Neural progenitor cell (in vitro differentiated cells): ENCODE data around the gene ZNF621. TPM values are rescaled to one million over a fixed set of nuclear protein-coding genes. Genes with fewer than 3 reads are reported as not detected.

Source experiments
- DNase-seq: peaks from one replicate; pipeline ENCODE4 v3.0.0-alpha.2; 2016; ENCODE audit warnings: low spot score
- H2AFZ ChIP-seq: fragments of 200-600 bp; sonication (generic); replicated peaks from 2 replicates; pipeline ENCODE4 v1.6.1; 2016; ENCODE audit warnings: antibody characterized with exemption
- H3F3A ChIP-seq: fragments of 200-600 bp; sonication (generic); 2 replicates; pipeline ENCODE4 v1.6.1; 2016; ENCODE audit warnings: antibody characterized with exemption, low read depth
- H3K27ac ChIP-seq: fragments of 200-600 bp; sonication (generic); 2 replicates; pipeline ENCODE4 v1.5.1; 2016; ENCODE audit warnings: mild to moderate bottlenecking
- H3K27me3 ChIP-seq: fragments of 200-600 bp; sonication (generic); 2 replicates; pipeline ENCODE4 v1.6.1; 2016; ENCODE audit warnings: mild to moderate bottlenecking, moderate library complexity
- H3K36me3 ChIP-seq: fragments of 200-600 bp; sonication (generic); 2 replicates; pipeline ENCODE4 v1.5.1; 2016
- H3K4me1 ChIP-seq: fragments of 200-600 bp; sonication (generic); 2 replicates; pipeline ENCODE4 v1.6.1; 2016; ENCODE audit warnings: mixed run types
- H3K4me2 ChIP-seq: fragments of 200-600 bp; sonication (generic); 2 replicates; pipeline ENCODE4 v1.6.1; 2016
- H3K4me3 ChIP-seq: fragments of 200-600 bp; sonication (generic); 2 replicates; pipeline ENCODE4 v1.5.1; 2016
- H3K79me2 ChIP-seq: fragments of 200-600 bp; sonication (generic); 2 replicates; pipeline ENCODE4 v1.6.1; 2016; ENCODE audit warnings: low read depth
- H3K9ac ChIP-seq: fragments of 200-600 bp; sonication (generic); 2 replicates; pipeline ENCODE4 v1.6.1; 2016
- H3K9me3 ChIP-seq: fragments of 200-600 bp; sonication (generic); 2 replicates; pipeline ENCODE4 v1.5.1; 2016; ENCODE audit warnings: low read depth
- H4K20me1 ChIP-seq: fragments of 200-600 bp; sonication (generic); 2 replicates; pipeline ENCODE4 v1.6.1; 2016; ENCODE audit warnings: low read depth
- H3K27ac Mint-ChIP-seq: 3 replicates; pipeline ENCODE4 v1.8.0; 2021; ENCODE audit warnings: mixed read lengths
- H3K27me3 Mint-ChIP-seq: 2 replicates; pipeline ENCODE4 v1.8.0; 2022; ENCODE audit warnings: low read depth, mild to moderate bottlenecking, inconsistent platforms, moderate library complexity, mixed read lengths; ENCODE audit not compliant: insufficient read depth
- H3K36me3 Mint-ChIP-seq: 3 replicates; pipeline ENCODE4 v1.8.0; 2021; ENCODE audit warnings: mixed read lengths
- H3K4me1 Mint-ChIP-seq: 3 replicates; pipeline ENCODE4 v1.8.0; 2021; ENCODE audit warnings: mixed read lengths
- H3K4me3 Mint-ChIP-seq: 3 replicates; pipeline ENCODE4 v1.8.0; 2021; ENCODE audit warnings: mild to moderate bottlenecking, moderate library complexity, mixed read lengths
- H3K9me3 Mint-ChIP-seq: 3 replicates; pipeline ENCODE4 v1.8.0; 2020; ENCODE audit warnings: mixed read lengths
- EZH2 ChIP-seq: fragments of 200-600 bp; sonication (generic); IDR thresholded peaks from 2 replicates; pipeline ENCODE4 v1.6.1; 2017; ENCODE audit warnings: antibody characterized with exemption, mild to moderate bottlenecking, moderate library complexity
- EZH2phosphoT487 ChIP-seq: fragments of 200-600 bp; sonication (generic); IDR thresholded peaks from 2 replicates; pipeline ENCODE4 v1.6.1; 2017; ENCODE audit warnings: antibody characterized with exemption
- total RNA-seq: library from RNA; depleted of rRNA; stranded (reverse); fragments of >200 nt; gene quantifications from 2 replicates; pipeline ENCODE4 v1.2.3, GENCODE V29; 2015; ENCODE audit warnings: low replicate concordance
- TF ChIP-seq, protein P1 (sequence below): fragments of 200-600 bp; sonication (generic); IDR thresholded peaks from 2 replicates; pipeline ENCODE4 v1.5.1; 2017; ENCODE audit warnings: antibody characterized with exemption, mild to moderate bottlenecking

ZNF621 gene
- total RNA-seq, 1 donor from 2014 or later: 24.8 TPM

- H3K4me1 Mint-ChIP-seq: peaks cover 22% of the 10 kb centered on the region
- no peaks in the 10 kb centered on the region for H3K27me3 ChIP-seq
- peak overlapping the region; percentile 64 for H3K9ac ChIP-seq
- peaks cover 5% of the 10 kb centered on the region for H3K4me1 ChIP-seq
- TF ChIP-seq, protein P1, sequence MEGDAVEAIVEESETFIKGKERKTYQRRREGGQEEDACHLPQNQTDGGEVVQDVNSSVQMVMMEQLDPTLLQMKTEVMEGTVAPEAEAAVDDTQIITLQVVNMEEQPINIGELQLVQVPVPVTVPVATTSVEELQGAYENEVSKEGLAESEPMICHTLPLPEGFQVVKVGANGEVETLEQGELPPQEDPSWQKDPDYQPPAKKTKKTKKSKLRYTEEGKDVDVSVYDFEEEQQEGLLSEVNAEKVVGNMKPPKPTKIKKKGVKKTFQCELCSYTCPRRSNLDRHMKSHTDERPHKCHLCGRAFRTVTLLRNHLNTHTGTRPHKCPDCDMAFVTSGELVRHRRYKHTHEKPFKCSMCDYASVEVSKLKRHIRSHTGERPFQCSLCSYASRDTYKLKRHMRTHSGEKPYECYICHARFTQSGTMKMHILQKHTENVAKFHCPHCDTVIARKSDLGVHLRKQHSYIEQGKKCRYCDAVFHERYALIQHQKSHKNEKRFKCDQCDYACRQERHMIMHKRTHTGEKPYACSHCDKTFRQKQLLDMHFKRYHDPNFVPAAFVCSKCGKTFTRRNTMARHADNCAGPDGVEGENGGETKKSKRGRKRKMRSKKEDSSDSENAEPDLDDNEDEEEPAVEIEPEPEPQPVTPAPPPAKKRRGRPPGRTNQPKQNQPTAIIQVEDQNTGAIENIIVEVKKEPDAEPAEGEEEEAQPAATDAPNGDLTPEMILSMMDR: no peak
- no peak for TF ChIP-seq EZH2
- TF ChIP-seq EZH2phosphoT487: no peak
- peak overlapping the region; percentile 86 for H3K4me3 ChIP-seq
- no peak overlapping the region for H3K27ac Mint-ChIP-seq
- peak overlapping the region; percentile 98 for H3K4me3 Mint-ChIP-seq
- H3K9me3 Mint-ChIP-seq: peaks cover under 1% of the 10 kb centered on the region
- H3K4me2 ChIP-seq: peak overlapping the region; percentile 93
- peaks cover 16% of the 10 kb centered on the region for H3K36me3 Mint-ChIP-seq
- peaks cover 34% of the 10 kb centered on the region for H3K79me2 ChIP-seq
- H4K20me1 ChIP-seq: no peaks in the 10 kb centered on the region
- H3K27me3 Mint-ChIP-seq: no peaks in the 10 kb centered on the region
- no peak overlapping the region for H3K27ac ChIP-seq
- no peaks in the 10 kb centered on the region for H3K9me3 ChIP-seq
- H3K36me3 ChIP-seq: no peaks in the 10 kb centered on the region
- H2AFZ ChIP-seq: no peak overlapping the region
- H3F3A ChIP-seq: peaks cover 11% of the 10 kb centered on the region
- peak; percentile 4 for DNase-seq
These were observed 979 bp upstream of the ZNF621 start for GRCh38 chr3:40523781-40524180.

DNA sequence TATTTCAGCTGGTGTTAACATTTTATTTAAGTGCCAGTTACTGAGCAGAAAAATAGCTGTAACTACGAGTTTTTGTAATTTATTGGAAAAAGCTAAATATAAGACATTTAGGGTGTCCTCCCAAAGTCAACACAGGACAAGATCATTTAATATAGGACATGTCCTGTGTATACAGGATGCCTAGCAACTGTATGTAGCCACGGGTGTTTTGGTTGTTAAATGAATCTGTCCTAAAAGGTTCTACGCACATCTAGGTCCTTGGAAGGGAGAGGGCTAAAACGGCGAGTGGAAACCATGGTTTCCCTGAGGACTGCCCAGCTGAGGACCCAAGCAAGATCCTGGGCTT lies 565 bp upstream of the ZNF621 start:
- no peak for DNase-seq
- peak overlapping the region; percentile 98 for H3K4me3 Mint-ChIP-seq
- H3K4me3 ChIP-seq: peak overlapping the region; percentile 86
- peaks cover 11% of the 10 kb centered on the region for H3F3A ChIP-seq
- H3K36me3 ChIP-seq: no peaks in the 10 kb centered on the region
- H3K4me1 Mint-ChIP-seq: peaks cover 22% of the 10 kb centered on the region
- peaks cover 16% of the 10 kb centered on the region for H3K36me3 Mint-ChIP-seq
- H3K27me3 ChIP-seq: no peaks in the 10 kb centered on the region
- H3K4me1 ChIP-seq: peaks cover 5% of the 10 kb centered on the region
- H3K4me2 ChIP-seq: peak overlapping the region; percentile 93
- no peaks in the 10 kb centered on the region for H3K27me3 Mint-ChIP-seq
- peak overlapping the region; percentile 97 for H2AFZ ChIP-seq
- H3K79me2 ChIP-seq: peaks cover 37% of the 10 kb centered on the region
- no peaks in the 10 kb centered on the region for H4K20me1 ChIP-seq
- H3K9ac ChIP-seq: peak overlapping the region; percentile 64
- H3K27ac Mint-ChIP-seq: peak overlapping the region; percentile 34
- TF ChIP-seq, protein P1: no peak
- no peak for TF ChIP-seq EZH2phosphoT487
- TF ChIP-seq EZH2: no peak
- H3K9me3 ChIP-seq: no peaks in the 10 kb centered on the region
- no peak overlapping the region for H3K27ac ChIP-seq
- H3K9me3 Mint-ChIP-seq: no peaks in the 10 kb centered on the region

DNA sequence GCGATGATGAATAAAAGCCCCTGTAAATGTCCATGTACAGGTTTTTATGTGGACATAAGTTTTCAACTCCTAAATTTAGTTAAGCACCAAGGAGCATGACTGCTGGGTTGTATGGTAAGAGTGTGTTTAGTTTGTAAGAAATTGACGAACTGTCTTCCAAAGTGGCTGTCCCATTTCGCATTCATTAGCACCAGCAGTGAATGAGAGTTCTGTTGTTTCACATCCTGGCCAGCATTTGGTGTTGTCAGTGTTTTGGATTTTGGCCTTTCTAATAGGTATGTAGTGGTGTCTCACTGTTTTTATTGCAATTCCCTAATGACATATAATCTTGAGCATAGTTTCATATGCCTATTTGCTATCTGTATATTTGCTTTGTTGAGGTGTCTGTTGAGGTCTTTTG lies 3.7 kb downstream of the ZNF621 start:
- Histone ChIP-seq H3K79me2 (peaks cover 37% of the 10 kb centered on the region), H3K9ac (no peak overlapping the region), H3K4me2 (no peak overlapping the region), H4K20me1 (no peaks in the 10 kb centered on the region), H3K27me3 (no peaks in the 10 kb centered on the region), H3F3A (peaks cover 11% of the 10 kb centered on the region), H2AFZ (no peak overlapping the region), H3K27ac (no peak overlapping the region), H3K4me1 (peaks cover 5% of the 10 kb centered on the region), H3K4me3 (no peak overlapping the region), H3K36me3 (peaks cover 7% of the 10 kb centered on the region), H3K9me3 (no peaks in the 10 kb centered on the region)
- Mint-ChIP-seq H3K36me3 (peaks cover 50% of the 10 kb centered on the region), H3K9me3 (peaks cover 6% of the 10 kb centered on the region), H3K4me3 (no peak overlapping the region), H3K27me3 (no peaks in the 10 kb centered on the region), H3K27ac (no peak overlapping the region), H3K4me1 (peaks cover 22% of the 10 kb centered on the region)
- no peak for TF ChIP-seq EZH2
- DNase-seq: no peak

DNA sequence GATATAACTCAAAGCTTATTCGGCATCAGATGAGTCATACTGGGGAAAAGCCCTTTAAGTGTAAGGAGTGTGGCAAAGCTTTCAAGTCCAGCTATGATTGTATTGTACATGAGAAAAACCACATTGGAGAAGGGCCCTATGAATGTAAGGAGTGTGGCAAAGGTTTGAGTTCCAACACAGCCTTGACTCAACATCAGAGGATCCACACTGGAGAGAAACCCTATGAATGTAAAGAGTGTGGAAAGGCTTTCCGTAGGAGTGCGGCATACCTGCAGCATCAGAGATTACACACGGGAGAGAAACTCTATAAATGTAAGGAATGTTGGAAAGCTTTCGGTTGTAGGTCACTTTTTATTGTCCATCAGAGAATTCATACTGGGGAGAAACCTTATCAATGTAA lies 7.5 kb downstream of the ZNF621 start:
- H2AFZ ChIP-seq: no peak overlapping the region
- H3K4me1 ChIP-seq: no peaks in the 10 kb centered on the region
- DNase-seq: no peak
- H3K9me3 Mint-ChIP-seq: peaks cover 16% of the 10 kb centered on the region
- no peak overlapping the region for H3K9ac ChIP-seq
- no peaks in the 10 kb centered on the region for H3K27me3 Mint-ChIP-seq
- H3K27ac ChIP-seq: no peak overlapping the region
- no peaks in the 10 kb centered on the region for H3F3A ChIP-seq
- peaks cover 7% of the 10 kb centered on the region for H3K36me3 ChIP-seq
- H3K27ac Mint-ChIP-seq: no peak overlapping the region
- peaks cover 14% of the 10 kb centered on the region for H3K79me2 ChIP-seq
- H3K4me3 Mint-ChIP-seq: no peak overlapping the region
- H3K4me3 ChIP-seq: no peak overlapping the region
- no peaks in the 10 kb centered on the region for H3K9me3 ChIP-seq
- no peak overlapping the region for H3K4me2 ChIP-seq
- no peaks in the 10 kb centered on the region for H4K20me1 ChIP-seq
- peaks cover 76% of the 10 kb centered on the region for H3K36me3 Mint-ChIP-seq
- no peaks in the 10 kb centered on the region for H3K4me1 Mint-ChIP-seq
- TF ChIP-seq, protein P1: no peak
- no peak for TF ChIP-seq EZH2phosphoT487
- no peak for TF ChIP-seq EZH2
- H3K27me3 ChIP-seq: no peaks in the 10 kb centered on the region
